ENCODE data around the gene RREB1.
"Not testable (repeated sequence)": the region's sequence is repeated elsewhere in the genome, so short reads cannot be mapped to it uniquely, and the experiment has no call there.

The RREB1 gene

GRCh38 chr6:7268362-7268761 is 160.6 kb downstream of the RREB1 start:
- Histone ChIP-seq H3K36me3 (ENCODE audit: control insufficient read depth, insufficient read depth, low read length) (no peaks in the 10 kb centered on the region), H3K9me3 (ENCODE audit: control insufficient read depth, low read length) (no peaks in the 10 kb centered on the region), H3K4me1 (ENCODE audit: control insufficient read depth, insufficient read depth, low read length, poor library complexity, severe bottlenecking) (no peaks in the 10 kb centered on the region), H3K27ac (ENCODE audit: insufficient read depth, low read length, poor library complexity, severe bottlenecking) (no peak overlapping the region), H3K4me3 (ENCODE audit: insufficient read depth, low read depth, low read length, poor library complexity, severe bottlenecking) (no peak overlapping the region), H3K27me3 (replicated peaks; ENCODE audit: control insufficient read depth, insufficient read depth, low read length, poor library complexity, severe bottlenecking) (no peaks in the 10 kb centered on the region)
- no peak for DNase-seq

GRCh38 chr6:7268816-7269555 is 161.2 kb downstream of the RREB1 start:
- no peaks in the 10 kb centered on the region for H3K27me3 ChIP-seq (replicated peaks; ENCODE audit: control insufficient read depth, insufficient read depth, low read length, poor library complexity, severe bottlenecking)
- H3K4me3 ChIP-seq (ENCODE audit: insufficient read depth, low read depth, low read length, poor library complexity, severe bottlenecking), result no peak overlapping the region
- DNase-seq, result no peak
- no peak overlapping the region for H3K27ac ChIP-seq (ENCODE audit: insufficient read depth, low read length, poor library complexity, severe bottlenecking)
- H3K9me3 ChIP-seq (ENCODE audit: control insufficient read depth, low read length), result no peaks in the 10 kb centered on the region
- H3K4me1 ChIP-seq (ENCODE audit: control insufficient read depth, insufficient read depth, low read length, poor library complexity, severe bottlenecking), result no peaks in the 10 kb centered on the region
- H3K36me3 ChIP-seq (ENCODE audit: control insufficient read depth, insufficient read depth, low read length), result no peaks in the 10 kb centered on the region

GRCh38 chr6:7269816-7270215 is 162.1 kb downstream of the RREB1 start:
- no peaks in the 10 kb centered on the region for H3K4me1 ChIP-seq (ENCODE audit: control insufficient read depth, insufficient read depth, low read length, poor library complexity, severe bottlenecking)
- H3K27me3 ChIP-seq (replicated peaks; ENCODE audit: control insufficient read depth, insufficient read depth, low read length, poor library complexity, severe bottlenecking), result no peaks in the 10 kb centered on the region
- no peak overlapping the region for H3K27ac ChIP-seq (ENCODE audit: insufficient read depth, low read length, poor library complexity, severe bottlenecking)
- no peaks in the 10 kb centered on the region for H3K36me3 ChIP-seq (ENCODE audit: control insufficient read depth, insufficient read depth, low read length)
- H3K9me3 ChIP-seq (ENCODE audit: control insufficient read depth, low read length), result no peaks in the 10 kb centered on the region
- no peak for DNase-seq
- H3K4me3 ChIP-seq (ENCODE audit: insufficient read depth, low read depth, low read length, poor library complexity, severe bottlenecking), result no peak overlapping the region

- Histone ChIP-seq H3K27me3 (replicated peaks; ENCODE audit: control insufficient read depth, insufficient read depth, low read length, poor library complexity, severe bottlenecking) (no peaks in the 10 kb centered on the region), H3K36me3 (ENCODE audit: control insufficient read depth, insufficient read depth, low read length) (no peaks in the 10 kb centered on the region), H3K9me3 (ENCODE audit: control insufficient read depth, low read length) (no peaks in the 10 kb centered on the region), H3K4me1 (ENCODE audit: control insufficient read depth, insufficient read depth, low read length, poor library complexity, severe bottlenecking) (no peaks in the 10 kb centered on the region), H3K27ac (ENCODE audit: insufficient read depth, low read length, poor library complexity, severe bottlenecking) (no peak overlapping the region), H3K4me3 (ENCODE audit: insufficient read depth, low read depth, low read length, poor library complexity, severe bottlenecking) (no peak overlapping the region)
- no peak for DNase-seq
These were observed 162.8 kb downstream of the RREB1 start for GRCh38 chr6:7270320-7271204.

GRCh38 chr6:7271205-7271534 is 163.4 kb downstream of the RREB1 start:
- no peaks in the 10 kb centered on the region for H3K36me3 ChIP-seq (ENCODE audit: control insufficient read depth, insufficient read depth, low read length)
- no peak for DNase-seq
- no peaks in the 10 kb centered on the region for H3K27me3 ChIP-seq (replicated peaks; ENCODE audit: control insufficient read depth, insufficient read depth, low read length, poor library complexity, severe bottlenecking)
- no peaks in the 10 kb centered on the region for H3K4me1 ChIP-seq (ENCODE audit: control insufficient read depth, insufficient read depth, low read length, poor library complexity, severe bottlenecking)
- no peak overlapping the region for H3K4me3 ChIP-seq (ENCODE audit: insufficient read depth, low read depth, low read length, poor library complexity, severe bottlenecking)
- no peak overlapping the region for H3K27ac ChIP-seq (ENCODE audit: insufficient read depth, low read length, poor library complexity, severe bottlenecking)
- H3K9me3 ChIP-seq (ENCODE audit: control insufficient read depth, low read length), result no peaks in the 10 kb centered on the region

GRCh38 chr6:7273709-7274108 is 165.9 kb downstream of the RREB1 start:
- no peaks in the 10 kb centered on the region for H3K9me3 ChIP-seq (ENCODE audit: control insufficient read depth, low read length)
- H3K27ac ChIP-seq (ENCODE audit: insufficient read depth, low read length, poor library complexity, severe bottlenecking), result no peak overlapping the region
- no peaks in the 10 kb centered on the region for H3K27me3 ChIP-seq (replicated peaks; ENCODE audit: control insufficient read depth, insufficient read depth, low read length, poor library complexity, severe bottlenecking)
- no peaks in the 10 kb centered on the region for H3K4me1 ChIP-seq (ENCODE audit: control insufficient read depth, insufficient read depth, low read length, poor library complexity, severe bottlenecking)
- no peak overlapping the region for H3K4me3 ChIP-seq (ENCODE audit: insufficient read depth, low read depth, low read length, poor library complexity, severe bottlenecking)
- no peaks in the 10 kb centered on the region for H3K36me3 ChIP-seq (ENCODE audit: control insufficient read depth, insufficient read depth, low read length)
- no peak for DNase-seq

- H3K36me3 ChIP-seq (ENCODE audit: control insufficient read depth, insufficient read depth, low read length); H3K27me3 ChIP-seq (replicated peaks; ENCODE audit: control insufficient read depth, insufficient read depth, low read length, poor library complexity, severe bottlenecking); H3K4me3 ChIP-seq (ENCODE audit: insufficient read depth, low read depth, low read length, poor library complexity, severe bottlenecking); DNase-seq; H3K9me3 ChIP-seq (ENCODE audit: control insufficient read depth, low read length); H3K4me1 ChIP-seq (ENCODE audit: control insufficient read depth, insufficient read depth, low read length, poor library complexity, severe bottlenecking); H3K27ac ChIP-seq (ENCODE audit: insufficient read depth, low read length, poor library complexity, severe bottlenecking): not testable (repeated sequence)
These were observed 166.8 kb downstream of the RREB1 start for GRCh38 chr6:7274525-7274924.

- Histone ChIP-seq H3K4me3 (ENCODE audit: insufficient read depth, low read depth, low read length, poor library complexity, severe bottlenecking) (no peak overlapping the region), H3K27ac (ENCODE audit: insufficient read depth, low read length, poor library complexity, severe bottlenecking) (no peak overlapping the region), H3K27me3 (replicated peaks; ENCODE audit: control insufficient read depth, insufficient read depth, low read length, poor library complexity, severe bottlenecking) (no peaks in the 10 kb centered on the region), H3K9me3 (ENCODE audit: control insufficient read depth, low read length) (no peaks in the 10 kb centered on the region), H3K36me3 (ENCODE audit: control insufficient read depth, insufficient read depth, low read length) (no peaks in the 10 kb centered on the region), H3K4me1 (ENCODE audit: control insufficient read depth, insufficient read depth, low read length, poor library complexity, severe bottlenecking) (no peaks in the 10 kb centered on the region)
- no peak for DNase-seq
These were observed 168.4 kb downstream of the RREB1 start for GRCh38 chr6:7276199-7276524.

- Histone ChIP-seq H3K4me1 (ENCODE audit: control insufficient read depth, insufficient read depth, low read length, poor library complexity, severe bottlenecking) (peaks cover 5% of the 10 kb centered on the region), H3K27ac (ENCODE audit: insufficient read depth, low read length, poor library complexity, severe bottlenecking) (no peak overlapping the region), H3K9me3 (ENCODE audit: control insufficient read depth, low read length) (no peaks in the 10 kb centered on the region), H3K4me3 (ENCODE audit: insufficient read depth, low read depth, low read length, poor library complexity, severe bottlenecking) (no peak overlapping the region), H3K27me3 (replicated peaks; ENCODE audit: control insufficient read depth, insufficient read depth, low read length, poor library complexity, severe bottlenecking) (no peaks in the 10 kb centered on the region), H3K36me3 (ENCODE audit: control insufficient read depth, insufficient read depth, low read length) (peaks cover 12% of the 10 kb centered on the region)
- DNase-seq, result no peak
These were observed 174.5 kb downstream of the RREB1 start for GRCh38 chr6:7282097-7282906.

GRCh38 chr6:7283676-7284075 is 175.9 kb downstream of the RREB1 start:
- H3K27ac ChIP-seq (ENCODE audit: insufficient read depth, low read length, poor library complexity, severe bottlenecking), result no peak overlapping the region
- peaks cover 5% of the 10 kb centered on the region for H3K4me1 ChIP-seq (ENCODE audit: control insufficient read depth, insufficient read depth, low read length, poor library complexity, severe bottlenecking)
- no peaks in the 10 kb centered on the region for H3K27me3 ChIP-seq (replicated peaks; ENCODE audit: control insufficient read depth, insufficient read depth, low read length, poor library complexity, severe bottlenecking)
- no peaks in the 10 kb centered on the region for H3K9me3 ChIP-seq (ENCODE audit: control insufficient read depth, low read length)
- DNase-seq, result no peak
- peaks cover 25% of the 10 kb centered on the region for H3K36me3 ChIP-seq (ENCODE audit: control insufficient read depth, insufficient read depth, low read length)
- no peak overlapping the region for H3K4me3 ChIP-seq (ENCODE audit: insufficient read depth, low read depth, low read length, poor library complexity, severe bottlenecking)

Data from effector memory CD4-positive, alpha-beta T cell (primary cell).